ACC112 (cell line): Measurements from ENCODE around the gene C1orf116.
"Not testable (repeated sequence)": the region's sequence is repeated elsewhere in the genome, so short reads cannot be mapped to it uniquely, and the experiment has no call there.

Source experiments
- H2AFZ ChIP-seq: fragments of 200-600 bp; sonication (generic); one replicate; pipeline ENCODE4 v1.6.0; 2017; ENCODE audit warnings: antibody characterized with exemption, low read length; ENCODE audit not compliant: unreplicated experiment
- H3K27ac ChIP-seq: fragments of 200-600 bp; sonication (generic); 2 replicates; pipeline ENCODE4 v1.5.1; 2014; ENCODE audit warnings: low read depth, mild to moderate bottlenecking, antibody characterized with exemption, low read length, moderate library complexity
- H3K27me3 ChIP-seq: fragments of 200-600 bp; sonication (generic); 2 replicates; pipeline ENCODE4 v1.6.1; 2014; ENCODE audit warnings: mild to moderate bottlenecking, antibody characterized with exemption, low read length, moderate library complexity, mixed read lengths; ENCODE audit not compliant: insufficient read depth
- H3K36me3 ChIP-seq: fragments of 200-600 bp; sonication (generic); 2 replicates; pipeline ENCODE4 v1.6.1; 2016; ENCODE audit warnings: mild to moderate bottlenecking, antibody characterized with exemption, low read length, moderate library complexity, mixed read lengths; ENCODE audit not compliant: insufficient read depth
- H3K4me1 ChIP-seq: fragments of 200-600 bp; sonication (generic); one replicate; pipeline ENCODE4 v1.6.1; 2016; ENCODE audit warnings: low read length, mixed read lengths; ENCODE audit not compliant: insufficient read depth, unreplicated experiment, control insufficient read depth
- H3K4me3 ChIP-seq: fragments of 200-600 bp; sonication (generic); 2 replicates; pipeline ENCODE4 v1.5.1; 2014; ENCODE audit warnings: mild to moderate bottlenecking, low read depth, low read length
- H3K79me2 ChIP-seq: fragments of 200-600 bp; sonication (generic); one replicate; pipeline ENCODE4 v1.6.0; 2016; ENCODE audit warnings: low read length; ENCODE audit not compliant: control insufficient read depth, unreplicated experiment, insufficient read depth

C1orf116 gene

DNA sequence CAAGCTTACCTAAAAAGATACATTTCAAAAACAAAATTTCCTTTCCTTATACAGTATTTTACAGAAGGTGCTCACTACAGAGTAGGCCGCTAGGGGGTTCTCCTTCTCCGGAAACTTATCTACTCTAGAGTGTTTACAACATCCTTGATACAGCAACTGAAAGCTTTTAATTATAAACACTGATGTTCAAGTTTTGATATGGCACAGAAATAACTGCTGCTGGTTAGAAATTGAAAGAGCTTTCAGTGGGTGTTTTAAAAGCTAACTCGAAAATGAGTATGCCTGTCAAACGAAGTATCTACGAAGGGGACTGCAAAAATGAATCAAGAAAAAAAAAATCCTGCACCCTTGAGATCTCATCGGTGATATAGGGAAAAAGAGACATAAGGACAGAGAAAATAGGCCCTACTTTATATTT lies 17.4 kb upstream of the C1orf116 start:
- peaks cover 46% of the 10 kb centered on the region for H3K4me1 ChIP-seq
- H3K27me3 ChIP-seq: no peaks in the 10 kb centered on the region
- H2AFZ ChIP-seq: peak overlapping the region; percentile 88
- peaks cover 34% of the 10 kb centered on the region for H3K36me3 ChIP-seq
- H3K79me2 ChIP-seq: peaks cover 52% of the 10 kb centered on the region
- peak overlapping the region; percentile 93 for H3K4me3 ChIP-seq
- peak overlapping the region; percentile 84 for H3K27ac ChIP-seq

- no peak overlapping the region for H2AFZ ChIP-seq
Observed at GRCh38 chr1:207049514-207049913, 17.0 kb upstream of the C1orf116 start.

GRCh38 chr1:207049054-207049453 lies 16.5 kb upstream of the C1orf116 start:
- H3K27me3 ChIP-seq: no peaks in the 10 kb centered on the region
- H2AFZ ChIP-seq: no peak overlapping the region
- peaks cover 52% of the 10 kb centered on the region for H3K79me2 ChIP-seq
- peak overlapping the region; percentile 93; the same call in 1 of the 2 replicates for H3K4me3 ChIP-seq
- no peak overlapping the region for H3K27ac ChIP-seq
- H3K36me3 ChIP-seq: peaks cover 39% of the 10 kb centered on the region
- peaks cover 46% of the 10 kb centered on the region for H3K4me1 ChIP-seq

More at GRCh38 chr1:207049514-207049913, 17.0 kb upstream of the C1orf116 start:
- no peak overlapping the region for H3K27ac ChIP-seq
- H3K4me1 ChIP-seq: peaks cover 46% of the 10 kb centered on the region
- no peaks in the 10 kb centered on the region for H3K27me3 ChIP-seq
- H3K4me3 ChIP-seq: peak overlapping the region; percentile 93
- H3K79me2 ChIP-seq: peaks cover 52% of the 10 kb centered on the region
- H3K36me3 ChIP-seq: peaks cover 35% of the 10 kb centered on the region

- H3K36me3 ChIP-seq: peaks cover 40% of the 10 kb centered on the region
- H3K79me2 ChIP-seq: peaks cover 52% of the 10 kb centered on the region
- H3K27ac ChIP-seq: no peak overlapping the region
- no peaks in the 10 kb centered on the region for H3K27me3 ChIP-seq
- H2AFZ ChIP-seq: no peak overlapping the region
- H3K4me3 ChIP-seq: no peak overlapping the region
- peaks cover 46% of the 10 kb centered on the region for H3K4me1 ChIP-seq
Observed at GRCh38 chr1:207048041-207048440, 15.5 kb upstream of the C1orf116 start.

GRCh38 chr1:207047505-207047904 lies 14.9 kb upstream of the C1orf116 start:
- H3K36me3 ChIP-seq: peaks cover 40% of the 10 kb centered on the region
- peaks cover 46% of the 10 kb centered on the region for H3K4me1 ChIP-seq
- peaks cover 52% of the 10 kb centered on the region for H3K79me2 ChIP-seq
- no peaks in the 10 kb centered on the region for H3K27me3 ChIP-seq
- no peak overlapping the region for H3K27ac ChIP-seq
- H2AFZ ChIP-seq: no peak overlapping the region
- no peak overlapping the region for H3K4me3 ChIP-seq

GRCh38 chr1:207045453-207045852 lies 12.9 kb upstream of the C1orf116 start:
- Histone ChIP-seq H3K4me1 (peaks cover 35% of the 10 kb centered on the region), H3K36me3 (peaks cover 40% of the 10 kb centered on the region), H3K27ac (no peak overlapping the region), H3K27me3 (no peaks in the 10 kb centered on the region), H3K4me3 (no peak overlapping the region), H2AFZ (no peak overlapping the region), H3K79me2 (peaks cover 49% of the 10 kb centered on the region)

GRCh38 chr1:207041397-207041796 lies 8.8 kb upstream of the C1orf116 start:
- not testable (repeated sequence) for H2AFZ ChIP-seq, H3K4me3 ChIP-seq, H3K4me1 ChIP-seq, H3K27ac ChIP-seq, H3K27me3 ChIP-seq, H3K79me2 ChIP-seq
- peaks cover 12% of the 10 kb centered on the region for H3K36me3 ChIP-seq

DNA sequence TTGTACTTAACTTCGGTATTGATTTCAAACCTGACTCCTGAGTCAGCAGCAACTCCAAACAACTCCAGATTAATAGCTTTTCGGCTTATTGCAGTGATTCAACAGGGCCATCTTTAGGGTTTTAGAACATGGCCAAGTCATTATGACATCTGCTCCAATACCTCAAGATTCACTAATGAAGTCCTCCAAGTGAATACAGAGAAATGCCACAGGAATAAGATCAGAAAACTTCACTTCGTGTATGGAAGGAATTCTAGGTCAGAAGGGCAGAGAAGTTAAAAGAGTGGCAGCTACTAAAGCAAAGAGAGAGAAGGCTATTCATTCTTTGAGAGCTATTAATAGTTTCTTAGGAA lies 7.6 kb upstream of the C1orf116 start:
- Histone ChIP-seq H3K27ac (no peak overlapping the region), H3K4me1 (peaks cover 2% of the 10 kb centered on the region)

GRCh38 chr1:207039380-207040180 lies 7.0 kb upstream of the C1orf116 start:
- Histone ChIP-seq H3K27ac (no peak overlapping the region), H3K36me3 (0 out of 2 replicates have a peak, but pooled peaks cover 5% of the 10 kb centered on the region), H3K4me3 (no peak overlapping the region), H3K4me1 (peaks cover 3% of the 10 kb centered on the region), H2AFZ (no peak overlapping the region), H3K79me2 (no peaks in the 10 kb centered on the region), H3K27me3 (peaks cover 3% of the 10 kb centered on the region; the same call in 1 of the 2 replicates)

More for the DNA sequence above, 7.6 kb upstream of the C1orf116 start:
- Histone ChIP-seq H2AFZ (no peak overlapping the region), H3K79me2 (no peaks in the 10 kb centered on the region), H3K36me3 (0 out of 2 replicates have a peak, but pooled peaks cover 7% of the 10 kb centered on the region), H3K4me3 (no peak overlapping the region), H3K27me3 (peaks cover 3% of the 10 kb centered on the region; the same call in 1 of the 2 replicates)

GRCh38 chr1:207036865-207037264 lies 4.3 kb upstream of the C1orf116 start:
- Histone ChIP-seq H3K4me3 (no peak overlapping the region), H3K4me1 (peaks cover 3% of the 10 kb centered on the region), H3K79me2 (no peaks in the 10 kb centered on the region), H3K27me3 (peaks cover 10% of the 10 kb centered on the region), H3K27ac (no peak overlapping the region), H3K36me3 (no peaks in the 10 kb centered on the region), H2AFZ (no peak overlapping the region)
